HepG2 (cell line): ENCODE data around the gene SPTAN1. TPM values are rescaled to one million over a fixed set of nuclear protein-coding genes. Genes with fewer than 3 reads are reported as not detected.

ENCODE experiments used
- ATAC-seq: fragments of 200-7000 bp; cut with Tn5 transposase; 3 replicates; pipeline ENCODE4 v1.9.1; 2020; ENCODE audit warnings: mild to moderate bottlenecking, moderate library complexity
- BruUV-seq: library from RNA; stranded (reverse); fragments of 400-500 nt; replicated peaks from 2 replicates; lab custom pipeline; 2021; lab: Mats Ljungman, UMichigan
- CTCF ChIA-PET: fragments of 300-600 bp; formaldehyde crosslinking; extraction: SDS; loops from one replicate; lab custom pipeline; 2021; ENCODE audit warnings: low total read pairs, inconsistent platforms, low intra/inter-chr PET ratio; lab: Yijun Ruan, JAX
- POLR2A ChIA-PET: fragments of 350-600 bp; sonication (Branson Sonifier 250); formaldehyde crosslinking; loops from one replicate; lab custom pipeline; 2020; ENCODE audit warnings: antibody characterized with exemption, inconsistent platforms; lab: Yijun Ruan, JAX
- DNase-seq: peaks from one replicate; pipeline ENCODE4 v3.0.0-alpha.2; 2015; ENCODE audit warnings: low spot score
- FAIRE-seq: peaks from 3 replicates; lab custom pipeline; 2011; peaks lifted over from hg19 to GRCh38; lab: Jason Lieb, UNC
- H2AFZ ChIP-seq: one replicate; pipeline ENCODE4 v1.6.1; 2011; ENCODE audit warnings: low read length, inconsistent platforms
- H3K27ac ChIP-seq: fragments of 300-600 bp; 3 replicates; pipeline ENCODE4 v1.8.0; 2011; ENCODE audit warnings: mixed run types, mild to moderate bottlenecking, mixed read lengths, low read length, inconsistent platforms; ENCODE audit not compliant: insufficient read depth; ENCODE audit errors: extremely low read length
- H3K27me3 ChIP-seq, 2 experiments: fragments of 200-600 bp in 1 of 2; 2 replicates in 1 of 2; 3 replicates in 1 of 2; pipeline versions ENCODE4 v1.6.0 to v1.8.0; 2011; ENCODE audit warnings: low read length in 2 of 2, mild to moderate bottlenecking in 2 of 2, moderate library complexity in 2 of 2, inconsistent platforms in 1 of 2; ENCODE audit not compliant: insufficient read depth in 2 of 2, control insufficient read depth in 1 of 2
- H3K36me3 ChIP-seq, 2 experiments: fragments of 200-600 bp in 1 of 2; replicated peaks in 1 of 2; 2 replicates in 1 of 2; 3 replicates in 1 of 2; pipeline versions ENCODE4 v1.5.1 to v1.8.0; 2011; ENCODE audit warnings: low read length in 2 of 2, inconsistent platforms in 1 of 2; ENCODE audit not compliant: insufficient read depth in 2 of 2, control insufficient read depth in 1 of 2
- H3K4me1 ChIP-seq: 2 replicates; pipeline ENCODE4 v1.5.1; 2012; ENCODE audit warnings: low read length, inconsistent platforms; ENCODE audit not compliant: insufficient read depth
- H3K4me2 ChIP-seq: 2 replicates; pipeline ENCODE4 v1.6.0; 2011; ENCODE audit warnings: low read depth, low read length, inconsistent platforms
- H3K4me3 ChIP-seq, 3 experiments: fragments of 200-600 bp in 1 of 3; sonication (generic), shearing (Covaris generic) in 1 of 3; replicated peaks in 1 of 3; 2 replicates each; pipeline ENCODE4 v1.5.1; 2011 to 2016; ENCODE audit warnings: low read length in 3 of 3, inconsistent platforms in 2 of 3, low read depth in 2 of 3, mild to moderate bottlenecking in 2 of 3, control low read depth in 1 of 3, mixed read lengths in 1 of 3; ENCODE audit not compliant: insufficient read depth in 1 of 3
- H3K79me2 ChIP-seq: one replicate; pipeline ENCODE4 v1.6.1; 2011; ENCODE audit warnings: low read length, inconsistent platforms; ENCODE audit not compliant: insufficient read depth
- H3K9ac ChIP-seq: 2 replicates; pipeline ENCODE4 v1.6.0; 2011; ENCODE audit warnings: mild to moderate bottlenecking, low read depth, low read length, inconsistent platforms; ENCODE audit not compliant: insufficient read depth
- H3K9me3 ChIP-seq: 2 replicates; pipeline ENCODE4 v1.5.1; 2012; ENCODE audit warnings: mild to moderate bottlenecking, low read length
- H4K20me1 ChIP-seq: 2 replicates; pipeline ENCODE4 v1.6.0; 2011; ENCODE audit warnings: inconsistent platforms, mild to moderate bottlenecking, low read length, moderate library complexity; ENCODE audit not compliant: insufficient read depth
- AFF4 ChIP-seq: sonication (generic); formaldehyde crosslinking; IDR thresholded peaks from 2 replicates; pipeline ENCODE4 v1.4.0; 2020; ENCODE audit warnings: missing genetic modification reagents
- ATRX ChIP-seq: sonication (generic); formaldehyde crosslinking; IDR thresholded peaks from 2 replicates; pipeline ENCODE4 v1.4.0; 2020; ENCODE audit warnings: missing genetic modification reagents, borderline replicate concordance
- CC2D1A ChIP-seq: sonication (generic); formaldehyde crosslinking; IDR thresholded peaks from 2 replicates; pipeline ENCODE4 v1.8.1; 2023; ENCODE audit warnings: mild to moderate bottlenecking, missing genetic modification reagents
- HNRNPUL1 ChIP-seq: fragments of 200-400 bp; formaldehyde crosslinking; IDR thresholded peaks from 2 replicates; pipeline ENCODE4 v1.6.1; 2017; ENCODE audit warnings: low read depth, mild to moderate bottlenecking, low read length, moderate library complexity
- MATR3 ChIP-seq: sonication (generic); formaldehyde crosslinking; IDR thresholded peaks from 2 replicates; pipeline ENCODE4 v1.4.0; 2020; ENCODE audit warnings: missing genetic modification reagents
- RAD51 ChIP-seq: fragments of 450-650 bp; IDR thresholded peaks from 2 replicates; pipeline ENCODE4 v1.6.1; 2016; ENCODE audit warnings: borderline replicate concordance
- SMYD3 ChIP-seq: sonication (generic); formaldehyde crosslinking; IDR thresholded peaks from 2 replicates; pipeline ENCODE4 v1.8.1; 2023; ENCODE audit warnings: mild to moderate bottlenecking, missing genetic modification reagents
- SRY ChIP-seq: sonication (generic); formaldehyde crosslinking; IDR thresholded peaks from 2 replicates; pipeline ENCODE4 v1.8.0; 2022; ENCODE audit warnings: mild to moderate bottlenecking, missing genetic modification reagents
- THAP11 ChIP-seq: IDR thresholded peaks from 2 replicates; pipeline ENCODE4 v1.6.1; 2016; ENCODE audit warnings: missing biosample characterization, missing genetic modification reagents
- ZC3H4 ChIP-seq: sonication (generic); formaldehyde crosslinking; IDR thresholded peaks from 2 replicates; pipeline ENCODE4 v1.4.0; 2020; ENCODE audit warnings: missing genetic modification reagents, borderline replicate concordance
- ZNF235 ChIP-seq: sonication (generic); formaldehyde crosslinking; IDR thresholded peaks from 2 replicates; pipeline ENCODE4 v1.8.1; 2023; ENCODE audit warnings: mild to moderate bottlenecking, missing genetic modification reagents, borderline replicate concordance
- ZNF354B ChIP-seq: sonication (generic); formaldehyde crosslinking; IDR thresholded peaks from 2 replicates; pipeline ENCODE4 v1.8.0; 2022; ENCODE audit warnings: mild to moderate bottlenecking, missing genetic modification reagents
- ZNF737 ChIP-seq: sonication (generic); formaldehyde crosslinking; IDR thresholded peaks from 2 replicates; pipeline ENCODE4 v1.5.0; 2020; ENCODE audit warnings: missing genetic modification reagents, mild to moderate bottlenecking, borderline replicate concordance
- WGBS: methylation state at CpG from one replicate; pipeline ENCODE4 v1.1.6; 2017; ENCODE audit warnings: low lambda C conversion rate; 5-methylcytosine and 5-hydroxymethylcytosine counted together
- in situ Hi-C: cut with HindIII; loops from 2 replicates; pipeline ENCODE4 v1.10.0; 2017; ENCODE audit warnings: low pct_unique_long_range_greater_than_20kb; ENCODE audit not compliant: extremely low pct_ligation_motif_present
- intact Hi-C: fragments of 100-400 bp; cut with micrococcal nuclease; formaldehyde crosslinking; loops from one replicate; pipeline ENCODE4 v1.10.0; 2022; ENCODE audit not compliant: unreplicated experiment
- polyA plus RNA-seq, 8 experiments: library from polyadenylated mRNA; depleted of rRNA in 3 of 8; stranded (reverse) in 7 of 8; unstranded in 1 of 8; fragments of >200 nt; fragmentation: Illumina TruSeq in 4 of 8; extraction: Trizol in 4 of 8; gene quantifications; 2 replicates each; pipeline versions ENCODE4 v1.2.1 to v1.2.3, GENCODE V29; 2011 to 2016; ENCODE audit warnings: low read depth in 4 of 8, missing spikeins in 1 of 8, mixed read lengths in 1 of 8; ENCODE audit not compliant: insufficient read depth in 1 of 8
- total RNA-seq, 5 experiments: library from RNA; depleted of rRNA; stranded (reverse); fragments of >200 nt; fragmentation: Illumina TruSeq; extraction: Trizol; gene quantifications; 2 replicates each; pipeline ENCODE4 v1.2.3, GENCODE V29; 2016; ENCODE audit warnings: low read depth in 1 of 5
- TF ChIP-seq, protein P1 (sequence below): sonication (generic); formaldehyde crosslinking; IDR thresholded peaks from 2 replicates; pipeline ENCODE4 v1.5.0; 2020; ENCODE audit warnings: mild to moderate bottlenecking, low read depth, missing genetic modification reagents, borderline replicate concordance
- TF ChIP-seq, protein P2 (sequence below): sonication (generic); formaldehyde crosslinking; IDR thresholded peaks from 2 replicates; pipeline ENCODE4 v1.4.0; 2020; ENCODE audit warnings: missing genetic modification reagents
- TF ChIP-seq, protein P3 (sequence below): sonication (generic); formaldehyde crosslinking; IDR thresholded peaks from 2 replicates; pipeline ENCODE4 v1.5.1; 2020; ENCODE audit warnings: mild to moderate bottlenecking, missing genetic modification reagents, borderline replicate concordance
- TF ChIP-seq, protein P4 (sequence below): IDR thresholded peaks from 2 replicates; pipeline ENCODE4 v1.6.1; 2016; ENCODE audit warnings: missing compliant biosample characterization, missing genetic modification reagents, borderline replicate concordance

The SPTAN1 gene
- total and polyA plus RNA-seq, 2 of the 13 experiments (the other 11 are each of a cell fraction or from before 2014, with no cell fraction given) = 106 to 111 TPM

DNA sequence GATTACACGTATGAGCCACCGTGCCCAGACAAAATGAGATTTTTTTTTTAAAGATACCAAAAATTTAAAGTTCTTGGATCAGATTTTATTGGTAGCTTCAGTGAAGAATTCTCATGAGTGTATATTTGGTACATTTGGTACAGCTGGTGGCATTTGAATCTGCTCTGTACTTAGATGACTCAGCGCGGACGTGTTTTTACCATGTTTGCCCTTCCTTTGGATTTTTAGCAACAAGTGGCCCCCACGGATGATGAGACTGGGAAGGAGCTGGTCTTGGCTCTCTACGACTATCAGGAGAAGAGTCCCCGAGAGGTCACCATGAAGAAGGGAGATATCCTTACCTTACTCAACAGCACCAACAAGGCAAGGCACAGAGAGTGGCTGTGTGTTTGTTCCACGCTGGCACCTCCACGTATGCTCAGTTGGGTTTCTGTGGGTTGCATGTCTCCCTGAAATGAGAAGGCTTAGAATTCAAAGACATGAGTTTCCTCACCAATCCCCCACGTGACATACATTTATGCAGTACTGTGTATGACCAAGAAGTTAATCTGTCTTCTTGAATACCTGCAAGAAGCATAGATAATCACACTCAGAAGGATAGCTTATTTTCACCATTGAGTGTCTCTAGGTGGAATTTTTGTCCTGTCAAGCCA is 36.3 kb downstream of the SPTAN1 start:
- no peak for FAIRE-seq

More for the DNA sequence above, 36.3 kb downstream of the SPTAN1 start:
- ATAC-seq (no peak), DNase-seq (no peak)
- POLR2A ChIA-PET = interaction anchor here (0.7 kb wide), 1 partner anchor 34 kb away, joined by 3 read pairs; no protein-coding TSS in a partner anchor
- Histone ChIP-seq H3K9me3 (no peaks in the 10 kb centered on the region), H3K27ac (no peak overlapping the region), H3K9ac (no peak overlapping the region), H3K4me2 (no peak overlapping the region), H3K4me3 (no peak overlapping the region), H3K36me3 (peaks cover 41 to 74% of the 10 kb centered on the region in 2 experiments), H4K20me1 (no peaks in the 10 kb centered on the region), H3K79me2 (no peaks in the 10 kb centered on the region), H2AFZ (no peak overlapping the region), H3K27me3 (no peaks in the 10 kb centered on the region), H3K4me1 (no peaks in the 10 kb centered on the region)
- in situ Hi-C loops (no loop called here), intact Hi-C loops (no loop called here)
- TF ChIP-seq AFF4 (CRISPR knock-in tag) (no peak), HNRNPUL1 (no peak), SMYD3 (CRISPR knock-in tag) (no peak), CC2D1A (no peak), ZNF737 (CRISPR knock-in tag) (no peak), ZNF354B (CRISPR knock-in tag) (no peak), THAP11 (CRISPR knock-in tag) (no peak), ZNF235 (no peak), RAD51 (no peak), ZC3H4 (CRISPR knock-in tag) (no peak), SRY (CRISPR knock-in tag) (no peak), MATR3 (CRISPR knock-in tag) (no peak), ATRX (CRISPR knock-in tag) (no peak)
- TF ChIP-seq, protein P1, sequence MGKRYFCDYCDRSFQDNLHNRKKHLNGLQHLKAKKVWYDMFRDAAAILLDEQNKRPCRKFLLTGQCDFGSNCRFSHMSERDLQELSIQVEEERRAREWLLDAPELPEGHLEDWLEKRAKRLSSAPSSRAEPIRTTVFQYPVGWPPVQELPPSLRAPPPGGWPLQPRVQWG (CRISPR knock-in tag) = no peak
- TF ChIP-seq, protein P2, sequence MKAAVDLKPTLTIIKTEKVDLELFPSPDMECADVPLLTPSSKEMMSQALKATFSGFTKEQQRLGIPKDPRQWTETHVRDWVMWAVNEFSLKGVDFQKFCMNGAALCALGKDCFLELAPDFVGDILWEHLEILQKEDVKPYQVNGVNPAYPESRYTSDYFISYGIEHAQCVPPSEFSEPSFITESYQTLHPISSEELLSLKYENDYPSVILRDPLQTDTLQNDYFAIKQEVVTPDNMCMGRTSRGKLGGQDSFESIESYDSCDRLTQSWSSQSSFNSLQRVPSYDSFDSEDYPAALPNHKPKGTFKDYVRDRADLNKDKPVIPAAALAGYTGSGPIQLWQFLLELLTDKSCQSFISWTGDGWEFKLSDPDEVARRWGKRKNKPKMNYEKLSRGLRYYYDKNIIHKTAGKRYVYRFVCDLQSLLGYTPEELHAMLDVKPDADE (CRISPR knock-in tag) = no peak
- TF ChIP-seq, protein P3, sequence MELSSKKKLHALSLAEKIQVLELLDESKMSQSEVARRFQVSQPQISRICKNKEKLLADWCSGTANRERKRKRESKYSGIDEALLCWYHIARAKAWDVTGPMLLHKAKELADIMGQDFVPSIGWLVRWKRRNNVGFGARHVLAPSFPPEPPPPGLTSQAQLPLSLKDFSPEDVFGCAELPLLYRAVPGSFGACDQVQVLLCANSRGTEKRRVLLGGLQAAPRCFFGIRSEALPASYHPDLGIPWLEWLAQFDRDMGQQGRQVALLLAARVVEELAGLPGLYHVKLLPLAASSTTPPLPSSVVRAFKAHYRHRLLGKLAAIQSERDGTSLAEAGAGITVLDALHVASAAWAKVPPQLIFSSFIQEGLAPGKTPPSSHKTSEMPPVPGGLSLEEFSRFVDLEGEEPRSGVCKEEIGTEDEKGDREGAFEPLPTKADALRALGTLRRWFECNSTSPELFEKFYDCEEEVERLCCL = no peak
- TF ChIP-seq, protein P4, sequence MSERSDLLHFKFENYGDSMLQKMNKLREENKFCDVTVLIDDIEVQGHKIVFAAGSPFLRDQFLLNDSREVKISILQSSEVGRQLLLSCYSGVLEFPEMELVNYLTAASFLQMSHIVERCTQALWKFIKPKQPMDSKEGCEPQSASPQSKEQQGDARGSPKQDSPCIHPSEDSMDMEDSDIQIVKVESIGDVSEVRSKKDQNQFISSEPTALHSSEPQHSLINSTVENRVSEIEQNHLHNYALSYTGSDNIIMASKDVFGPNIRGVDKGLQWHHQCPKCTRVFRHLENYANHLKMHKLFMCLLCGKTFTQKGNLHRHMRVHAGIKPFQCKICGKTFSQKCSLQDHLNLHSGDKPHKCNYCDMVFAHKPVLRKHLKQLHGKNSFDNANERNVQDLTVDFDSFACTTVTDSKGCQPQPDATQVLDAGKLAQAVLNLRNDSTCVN = no peak
- CTCF ChIA-PET = no interaction called here
- 98% methylated on average over 10 of the region's 11 CpGs for WGBS
- no TSS peak for BruUV-seq
